Gastrocnemius medialis (tissue), 4 donors: ENCODE results near the gene DGKE.

ENCODE experiments used
- CTCF ChIP-seq, 5 experiments: fragments of 450-650 bp in 3 of 5; fragments of 200-600 bp in 2 of 5; sonication (generic) in 2 of 5; IDR thresholded peaks in 4 of 5; conservative IDR thresholded peaks in 1 of 5; 1 replicate in 4 of 5; 2 replicates in 1 of 5; pipeline ENCODE4 v1.5.1; 2016 to 2019; ENCODE audit warnings: antibody characterized with exemption in 5 of 5, mild to moderate bottlenecking in 3 of 5, moderate library complexity in 3 of 5
- POLR2A ChIP-seq, 2 donors: fragments of 450-650 bp; IDR thresholded peaks; one replicate each; pipeline ENCODE4 v1.6.1; 2017; ENCODE audit warnings: antibody characterized with exemption in 2 of 2, mild to moderate bottlenecking in 2 of 2, moderate library complexity in 2 of 2

- TF ChIP-seq POLR2A (IDR thresholded peaks at IDR 0.05) (no peak), CTCF (IDR thresholded peaks at IDR 0.05 in 4 of 5, conservative IDR thresholded peaks at IDR 0.05 in 1 of 5) (no peak)
Measured at GRCh38 chr17:56868716-56869115, 34.8 kb downstream of the DGKE start.
